EL (cell line): ENCODE measurements around the gene CDC37L1.
"Not testable (repeated sequence)": the region's sequence is repeated elsewhere in the genome, so short reads cannot be mapped to it uniquely, and the experiment has no call there.

ENCODE experiments used
- DNase-seq: peaks from one replicate; pipeline ENCODE4 v3.0.0-alpha.2; 2016

The CDC37L1 gene

DNA sequence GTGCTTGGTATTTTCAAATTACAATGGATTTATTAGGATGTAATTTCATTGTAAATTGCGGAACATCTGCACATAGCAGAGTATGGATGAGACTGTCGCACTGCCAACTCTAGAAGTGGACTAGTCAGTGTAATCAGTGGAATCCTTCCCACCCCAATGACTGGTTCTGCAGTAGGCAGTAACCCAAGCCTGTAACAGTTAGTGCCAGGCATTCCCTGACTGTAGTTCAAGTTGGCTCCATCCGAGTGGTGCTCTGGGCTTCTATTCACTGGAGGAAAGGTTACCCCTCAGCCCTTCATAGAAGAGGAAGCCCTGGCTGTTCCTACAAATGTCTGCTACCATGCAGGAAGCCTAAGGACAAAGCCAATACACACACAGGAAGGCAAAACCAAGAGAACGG lies 38.4 kb downstream of the CDC37L1 start:
- no peak for DNase-seq

DNA sequence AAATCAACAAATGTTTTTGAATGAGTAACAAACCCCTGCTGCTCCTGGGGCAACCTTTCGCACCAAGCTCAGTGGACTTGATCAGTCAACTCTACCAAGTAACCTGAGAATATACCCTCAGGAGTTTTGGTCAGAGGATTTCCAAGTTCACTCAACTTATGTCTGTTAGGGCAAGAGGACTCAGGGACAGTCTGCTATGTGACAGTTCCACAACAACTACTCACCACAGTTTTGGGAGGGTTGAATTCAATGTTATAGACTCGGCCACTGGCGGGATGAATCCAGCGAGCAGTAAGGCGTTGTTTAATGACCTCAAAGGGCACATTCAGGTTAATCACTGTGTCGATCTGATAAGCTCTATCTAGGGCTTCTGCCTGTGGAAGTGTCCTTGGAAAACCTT lies 39.5 kb downstream of the CDC37L1 start:
- no peak for DNase-seq

DNA sequence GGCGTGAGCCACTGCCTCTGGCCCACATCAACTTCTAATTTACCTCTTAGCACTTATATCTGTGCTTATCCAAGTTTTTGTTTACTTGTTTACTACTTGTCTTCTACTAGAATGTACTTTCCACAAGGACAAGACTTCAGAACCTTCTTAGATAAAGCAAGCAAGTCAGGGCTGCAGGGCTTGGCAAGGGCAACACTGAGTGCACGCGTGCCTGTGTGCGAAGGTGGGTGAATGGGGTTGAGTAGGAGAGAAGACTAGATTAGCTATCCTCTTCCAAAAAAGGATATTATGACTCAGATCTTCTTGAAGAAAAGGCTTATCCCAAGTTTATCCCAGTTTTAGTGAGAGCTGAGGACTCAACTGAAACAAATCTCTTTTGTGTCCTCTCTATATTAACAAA lies 42.4 kb downstream of the CDC37L1 start:
- no peak for DNase-seq

DNA sequence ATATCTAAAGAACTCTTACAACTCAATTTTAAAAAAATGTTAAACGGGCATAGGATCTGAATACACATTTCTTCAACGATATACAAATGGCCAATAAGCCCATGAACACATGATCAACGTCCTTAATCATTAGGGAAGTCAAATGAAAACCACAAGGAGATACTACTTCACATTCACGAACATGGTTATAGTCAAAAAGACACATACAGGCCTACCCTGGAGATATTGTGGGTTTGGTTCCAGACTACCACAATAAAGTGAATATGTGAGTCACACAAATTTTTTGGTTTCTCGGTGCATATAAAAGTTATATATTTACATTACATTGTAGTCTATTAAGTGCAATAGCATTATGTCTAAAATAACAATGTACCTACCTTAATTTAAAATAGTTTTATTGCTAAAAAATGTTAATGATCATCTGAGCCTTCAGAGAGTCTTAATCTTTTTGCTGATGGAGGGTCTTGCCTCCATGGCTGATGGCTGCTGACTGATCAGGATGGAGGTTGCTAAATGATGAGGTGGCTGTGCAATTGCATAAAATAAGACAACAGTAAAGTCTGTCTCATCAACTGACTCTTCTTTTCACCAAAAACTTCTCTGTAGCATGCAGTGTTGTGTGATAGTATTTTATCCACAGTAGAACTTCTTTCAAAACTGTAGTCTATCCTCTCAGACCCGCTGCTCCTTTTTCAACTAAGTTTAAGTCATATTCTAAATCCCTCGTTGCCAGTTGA lies 46.5 kb downstream of the CDC37L1 start:
- DNase-seq = no peak

DNA sequence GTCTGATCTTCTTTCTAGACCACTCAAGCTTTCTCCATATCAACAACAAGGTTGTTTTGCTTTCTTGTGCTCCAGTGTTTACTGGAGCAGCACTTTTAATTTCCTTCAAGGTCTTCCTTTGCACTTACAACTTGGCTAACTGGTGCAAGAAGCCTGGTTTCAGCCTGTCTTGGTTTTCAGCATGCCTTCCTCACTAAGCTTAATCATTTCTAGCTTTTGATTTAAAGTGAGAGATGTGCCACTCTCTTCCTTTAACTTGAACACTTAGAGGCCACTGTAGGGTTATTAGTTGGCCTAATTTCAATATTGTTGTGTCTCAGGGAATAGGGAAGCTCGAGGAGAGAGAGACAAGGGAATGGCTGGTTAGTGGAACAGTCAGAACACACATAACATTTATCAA lies 48.2 kb downstream of the CDC37L1 start:
- no peak for DNase-seq

DNA sequence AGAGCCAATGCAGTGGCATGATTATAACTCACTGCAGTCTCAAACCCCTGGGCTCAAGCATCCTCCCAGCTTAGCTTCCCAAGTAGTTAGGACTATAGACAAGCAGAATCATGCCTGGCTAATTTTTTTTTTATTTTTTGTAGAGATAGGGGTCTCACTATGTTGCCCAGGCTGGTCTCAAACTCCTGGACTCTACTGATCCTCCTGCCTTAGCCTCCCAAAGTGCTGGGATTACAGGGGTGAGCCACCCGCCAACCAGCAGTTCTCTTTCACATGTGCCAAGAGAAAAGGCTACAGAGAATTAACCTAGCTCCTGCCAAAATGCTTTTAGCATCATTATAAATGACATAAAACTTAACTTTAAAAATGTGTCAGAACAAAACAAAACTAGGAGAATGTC lies 53.5 kb downstream of the CDC37L1 start:
- DNase-seq = no peak

DNA sequence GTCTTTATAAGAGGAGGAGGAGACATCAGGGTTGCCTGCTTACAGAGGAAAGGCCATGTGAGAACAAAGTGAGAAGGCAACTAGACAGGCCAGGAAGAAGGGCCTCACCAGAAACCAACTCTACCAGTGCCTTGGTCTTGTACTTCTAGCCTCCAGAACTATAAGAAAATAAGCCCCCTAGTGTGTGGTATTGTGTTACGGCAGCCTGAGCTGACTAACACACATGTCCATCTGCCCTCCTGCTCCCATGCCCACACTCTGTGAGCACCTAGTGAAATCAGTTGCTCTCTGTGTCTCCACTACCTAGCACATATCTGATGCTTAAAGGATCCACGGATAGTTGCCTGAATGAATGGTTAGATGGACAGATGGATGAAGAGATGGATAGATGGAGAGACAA lies 54.8 kb downstream of the CDC37L1 start:
- DNase-seq = no peak

DNA sequence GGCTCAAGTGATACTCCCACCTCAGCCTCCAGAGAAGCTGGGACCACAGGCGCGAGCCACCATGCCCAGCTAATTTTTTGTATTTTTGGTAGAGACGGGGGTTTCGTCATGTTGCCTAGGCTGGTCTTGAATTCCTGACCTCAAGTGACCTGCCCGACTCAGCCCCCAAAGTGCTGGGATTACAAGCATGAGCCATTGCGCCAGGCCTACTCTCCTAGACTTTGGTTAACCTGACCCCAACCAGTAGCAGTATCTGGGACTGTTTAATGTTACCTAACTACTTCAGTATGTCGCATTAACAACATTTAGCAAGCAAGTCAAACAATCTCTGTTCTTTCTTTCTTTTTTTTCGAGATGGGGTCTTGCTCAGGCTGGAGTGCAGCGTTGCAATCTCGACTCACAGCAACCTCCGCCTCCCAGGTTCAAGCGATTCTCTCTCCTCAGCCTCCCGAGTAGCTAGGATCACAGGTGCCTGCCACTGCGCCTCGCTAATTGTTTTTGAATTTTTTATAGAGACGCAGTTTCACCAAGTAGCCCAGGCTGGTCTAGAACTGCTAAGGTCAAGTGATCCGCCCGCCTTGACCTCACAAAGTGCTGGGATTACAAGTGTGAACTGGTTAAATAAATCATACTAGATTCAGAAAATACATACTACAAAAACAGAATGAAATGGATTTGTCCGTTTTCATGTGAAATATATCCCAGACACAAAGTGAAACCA lies 59.7 kb downstream of the CDC37L1 start:
- no peak for DNase-seq

DNA sequence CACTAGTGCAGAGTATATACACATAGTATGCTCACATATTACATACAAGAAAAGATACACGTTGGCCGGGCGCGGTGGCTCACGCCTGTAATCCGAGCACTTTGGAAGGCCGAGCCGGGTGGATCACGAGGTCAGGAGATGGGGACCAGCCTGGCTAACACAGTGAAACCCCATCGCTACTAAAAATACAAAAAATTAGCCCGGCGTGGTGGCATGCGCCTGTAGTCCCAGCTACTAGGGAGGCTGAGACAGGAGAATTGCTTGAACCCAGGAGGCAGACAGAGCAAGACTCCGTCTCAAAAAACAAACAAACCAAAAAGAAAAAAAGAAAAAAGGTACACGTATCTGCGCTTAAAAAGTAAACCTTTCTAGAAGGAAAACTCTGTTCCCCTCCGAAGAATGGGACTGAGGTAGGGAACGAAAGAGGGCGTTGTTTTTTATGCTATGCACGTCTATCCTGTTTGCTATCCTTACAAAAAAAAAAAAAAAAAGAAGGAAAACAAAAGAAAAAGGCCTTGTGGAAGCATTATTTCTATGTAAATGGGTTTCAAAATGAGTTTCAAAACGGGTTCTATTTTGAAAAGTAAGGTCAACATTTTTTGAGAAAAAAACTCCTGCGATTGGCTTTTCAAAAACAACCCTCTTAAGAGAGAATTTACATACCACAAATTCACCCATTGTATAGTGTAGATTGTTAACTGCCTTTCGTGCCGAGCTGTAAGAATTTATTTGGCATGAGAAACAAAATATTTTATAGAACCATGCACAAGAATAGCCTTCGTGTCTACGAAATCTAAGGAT lies 60.4 kb downstream of the CDC37L1 start:
- DNase-seq = peak; percentile 21

DNA sequence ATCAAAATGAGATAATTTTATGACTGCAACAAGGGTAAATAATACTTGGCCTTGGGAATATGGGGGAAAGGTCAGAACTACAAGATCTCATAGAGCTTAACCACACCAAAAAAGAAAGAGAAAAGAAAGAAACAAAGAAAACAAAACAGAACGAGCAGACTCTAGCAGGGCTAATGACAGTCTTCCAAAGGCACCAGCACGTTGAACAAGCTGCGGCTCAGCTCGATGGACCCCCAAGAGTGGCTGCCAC lies 60.9 kb downstream of the CDC37L1 start:
- DNase-seq = no peak

DNA sequence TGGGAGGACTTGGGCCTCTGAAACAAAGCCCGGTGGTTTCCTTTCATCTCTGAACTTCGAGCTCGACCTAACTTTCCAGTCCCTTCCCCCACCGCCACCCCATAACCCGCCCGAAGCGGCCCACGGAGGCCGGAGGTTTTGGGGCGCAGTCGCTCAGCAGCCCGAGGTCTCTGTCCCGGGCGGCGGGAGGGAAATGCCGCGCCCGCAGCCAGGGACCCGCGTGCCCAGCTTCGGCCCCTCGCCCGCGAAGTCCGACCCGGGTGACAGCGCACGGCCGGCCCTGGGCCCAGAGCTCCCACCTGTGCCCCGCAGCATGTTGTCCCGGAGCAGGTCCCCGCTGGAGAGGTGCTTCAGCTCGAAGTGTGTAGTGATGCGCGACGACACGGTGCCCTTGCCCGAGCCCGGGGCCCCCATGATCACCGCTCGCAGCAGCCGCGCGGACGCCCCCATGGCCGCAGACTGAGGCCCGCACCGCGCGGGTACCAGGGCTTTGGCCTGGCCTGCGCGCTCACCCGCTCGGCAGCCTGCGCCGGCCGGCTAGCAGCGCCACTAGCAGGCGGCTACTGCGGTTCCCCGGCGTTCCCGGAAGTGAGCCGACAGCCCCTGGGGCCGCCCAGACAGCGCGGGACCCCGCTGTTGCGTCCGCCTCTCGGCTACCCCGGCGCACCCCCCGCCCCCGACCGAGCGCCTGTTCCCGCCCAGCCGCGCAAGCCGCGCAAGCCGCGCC lies 61.4 kb downstream of the CDC37L1 start, which contains the start of gene AK3:
TSS of gene AK3 (minus strand) at position 565 of the 727 bp plus-strand sequence. CDS start at position 450, 115 bp downstream.
- DNase-seq = peak; percentile 90

DNA sequence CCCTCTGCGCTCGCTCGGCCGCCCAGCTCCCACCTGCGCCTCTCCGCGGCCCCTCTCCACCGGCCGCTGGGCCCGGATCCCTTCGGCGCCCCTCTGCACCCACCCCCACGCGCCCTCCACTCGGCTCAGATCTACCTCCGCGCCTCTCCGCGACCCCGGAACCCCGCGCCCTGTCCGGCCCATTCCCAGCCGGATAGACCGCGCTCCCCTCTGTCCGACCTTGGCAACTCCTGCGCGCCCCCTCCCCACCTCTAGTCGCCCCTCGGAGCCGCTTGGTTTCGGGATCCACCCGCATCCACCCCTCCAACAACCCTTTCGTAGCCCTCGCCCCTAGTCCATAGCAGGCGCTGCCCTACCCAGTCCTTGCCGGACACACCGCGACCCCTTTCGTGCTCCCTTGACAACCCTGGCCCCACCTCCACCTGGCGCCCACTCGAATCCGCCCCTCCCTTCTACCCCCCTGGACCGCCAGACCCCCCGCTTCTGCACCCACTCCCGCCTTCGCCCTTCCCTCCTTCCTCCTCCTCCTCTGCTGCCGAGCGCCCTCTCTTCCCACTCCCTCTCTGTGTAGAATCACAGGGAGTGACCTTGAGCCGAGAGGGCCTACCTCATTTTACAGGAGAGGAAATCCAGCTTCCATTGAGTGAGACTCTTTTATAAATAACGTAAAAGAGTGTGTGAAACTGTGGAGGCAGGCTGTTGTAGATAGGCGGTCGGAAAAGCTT lies 62.2 kb downstream of the CDC37L1 start:
- peak; percentile 15 for DNase-seq

DNA sequence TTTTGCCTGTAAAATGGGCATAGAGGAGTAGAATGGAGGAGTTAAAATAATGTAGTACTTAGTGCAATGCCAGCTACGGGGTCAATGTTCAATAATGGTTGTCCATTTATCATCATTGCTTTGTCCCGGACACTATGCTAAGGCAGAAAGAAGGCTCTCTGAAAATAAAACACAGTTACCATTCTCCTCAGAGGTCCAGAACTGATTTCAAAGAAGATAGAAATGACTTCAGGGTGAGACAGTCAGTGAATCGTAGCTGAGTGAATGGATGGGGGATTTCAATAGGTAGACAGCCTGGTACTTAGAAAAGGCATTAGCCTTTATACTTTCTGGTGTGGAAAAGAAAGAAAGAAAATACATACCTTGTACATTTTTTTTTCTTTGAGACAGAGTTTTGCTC lies 62.9 kb downstream of the CDC37L1 start:
- peak; percentile 9 for DNase-seq

DNA sequence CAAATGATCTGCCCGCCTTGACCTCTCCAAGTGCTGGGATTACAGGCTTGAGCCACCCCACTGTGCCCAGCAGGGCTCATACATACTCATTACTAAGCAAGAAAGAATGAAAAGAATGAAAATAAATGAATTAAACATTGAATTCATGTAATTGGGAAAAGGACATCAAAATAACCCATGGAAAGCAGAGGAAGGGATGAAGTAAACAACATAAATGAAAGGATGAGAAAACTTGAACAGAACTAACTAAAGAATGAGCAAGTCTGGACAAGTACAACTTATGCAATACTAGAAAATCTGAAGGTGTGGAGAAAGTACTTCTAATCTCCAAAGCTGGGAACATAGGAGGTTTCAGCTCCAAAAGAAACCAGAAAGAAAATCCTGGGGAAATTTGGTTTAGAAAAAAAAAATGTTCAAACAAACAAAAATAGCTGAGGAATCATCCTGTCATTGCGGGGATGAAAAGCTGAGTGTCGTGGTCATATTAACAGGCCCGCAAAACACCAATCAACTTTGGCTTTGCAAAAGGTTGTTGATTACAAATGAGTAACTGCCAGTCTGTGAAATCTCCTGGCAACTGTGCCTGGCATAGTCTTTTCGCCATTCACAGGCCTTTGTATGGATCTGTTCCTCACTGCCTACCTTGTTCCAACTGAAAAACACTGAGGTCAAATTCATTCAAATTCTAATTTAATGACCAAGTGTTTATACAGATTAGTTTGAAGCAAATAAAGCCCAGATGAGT lies 63.9 kb downstream of the CDC37L1 start:
- DNase-seq = peak; percentile 37

DNA sequence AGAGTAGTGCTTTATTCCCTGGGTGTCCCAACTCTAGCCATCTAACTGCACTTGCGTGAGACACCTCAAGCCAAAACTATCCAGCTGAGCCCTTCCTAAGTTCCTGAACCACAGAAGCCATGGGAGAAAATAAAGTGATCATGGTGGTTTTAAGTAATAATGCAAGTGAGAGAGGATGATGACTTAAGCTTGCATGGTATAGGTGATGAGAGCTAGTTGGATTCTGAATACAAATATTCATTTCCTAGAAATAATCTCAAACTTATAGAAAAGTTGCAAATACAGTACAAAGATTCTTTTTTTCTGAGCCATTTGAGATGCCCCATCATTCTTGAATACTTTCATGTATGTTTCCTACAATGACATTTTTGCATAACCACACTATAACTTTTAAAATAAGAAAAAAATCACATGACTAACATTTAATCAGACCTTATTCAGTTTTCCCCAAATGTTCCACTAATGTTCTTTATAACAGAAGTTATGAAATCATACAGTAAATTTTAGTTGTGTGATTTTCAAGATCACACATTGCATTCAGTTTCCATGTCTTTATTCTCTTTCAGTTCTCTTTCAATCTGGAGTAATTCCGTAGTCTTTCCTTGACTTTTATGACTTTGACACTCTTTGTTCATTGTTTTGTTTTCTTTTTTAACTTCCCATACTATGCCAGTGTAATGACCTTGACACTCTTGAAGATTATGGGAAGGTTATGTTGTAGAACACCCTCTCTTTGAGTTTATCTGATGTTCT lies 67.1 kb downstream of the CDC37L1 start:
- no peak for DNase-seq

DNA sequence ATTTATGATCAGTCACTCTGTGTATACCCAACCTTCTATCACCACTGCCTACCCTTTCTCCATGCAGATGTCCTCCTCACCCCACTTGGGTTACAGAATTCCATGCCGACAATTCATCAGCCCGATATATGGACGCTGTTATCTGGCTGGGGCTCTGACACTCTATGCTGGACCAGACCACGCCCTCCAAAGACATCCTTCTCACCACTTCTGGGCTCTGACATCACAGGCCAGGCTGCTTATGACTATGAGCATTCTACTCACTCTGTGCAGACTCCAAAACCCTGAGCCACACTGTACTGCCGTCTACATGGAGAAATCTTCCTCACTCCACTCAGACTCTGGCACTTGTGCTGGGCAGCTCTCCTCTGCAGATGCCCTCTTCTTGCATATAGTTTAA lies 69.2 kb downstream of the CDC37L1 start:
- DNase-seq = peak; percentile 15

DNA sequence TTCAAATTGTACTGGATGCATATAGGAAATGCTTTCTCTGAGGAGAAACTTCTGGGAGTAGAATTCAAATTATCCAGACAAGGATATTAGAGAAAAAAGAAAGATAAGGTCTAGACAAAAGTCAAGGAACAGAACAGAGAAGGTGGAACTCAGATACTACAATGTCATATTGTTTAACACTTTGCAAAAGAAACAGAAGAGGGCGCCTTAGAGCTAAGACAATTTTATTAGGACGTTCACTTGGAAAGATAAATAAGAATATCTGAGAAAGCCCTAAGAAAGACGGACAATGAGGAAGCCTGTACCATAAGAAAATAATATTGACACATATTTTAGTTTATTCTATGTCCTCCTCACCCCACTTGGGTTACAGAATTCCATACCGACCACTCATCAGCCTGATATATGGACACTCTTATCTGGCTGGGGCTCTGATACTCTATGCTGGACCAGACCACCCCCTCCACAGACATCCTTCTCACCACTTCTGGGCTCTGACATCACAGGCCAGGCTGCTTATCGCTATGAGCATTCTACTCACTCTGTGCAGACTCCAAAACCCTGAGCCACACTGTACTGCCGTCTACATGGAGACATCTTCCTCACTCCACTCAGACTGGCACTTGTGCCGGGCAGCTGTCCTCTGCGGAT lies 70.8 kb downstream of the CDC37L1 start:
- peak; percentile 55 for DNase-seq

DNA sequence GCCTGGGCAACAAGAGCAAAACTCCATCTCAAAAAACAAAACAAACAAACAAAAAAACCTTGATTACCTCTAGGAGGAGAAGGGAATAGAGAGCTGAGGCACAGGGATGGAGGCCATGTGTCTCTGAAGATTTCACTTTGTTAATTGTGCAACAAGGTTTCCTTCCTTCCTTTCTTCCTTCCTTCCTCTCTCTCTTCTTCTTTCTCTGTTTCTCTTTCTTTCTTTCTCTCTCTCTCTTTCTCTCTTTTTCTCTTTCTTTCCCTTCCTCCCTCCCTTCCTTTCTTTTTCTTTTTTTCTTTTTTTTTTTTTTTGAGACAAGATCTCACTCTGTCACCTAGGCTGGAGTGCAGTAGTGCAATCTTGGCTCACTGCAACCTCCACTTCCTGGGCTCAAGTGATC lies 75.2 kb downstream of the CDC37L1 start:
- DNase-seq = not testable (repeated sequence)

DNA sequence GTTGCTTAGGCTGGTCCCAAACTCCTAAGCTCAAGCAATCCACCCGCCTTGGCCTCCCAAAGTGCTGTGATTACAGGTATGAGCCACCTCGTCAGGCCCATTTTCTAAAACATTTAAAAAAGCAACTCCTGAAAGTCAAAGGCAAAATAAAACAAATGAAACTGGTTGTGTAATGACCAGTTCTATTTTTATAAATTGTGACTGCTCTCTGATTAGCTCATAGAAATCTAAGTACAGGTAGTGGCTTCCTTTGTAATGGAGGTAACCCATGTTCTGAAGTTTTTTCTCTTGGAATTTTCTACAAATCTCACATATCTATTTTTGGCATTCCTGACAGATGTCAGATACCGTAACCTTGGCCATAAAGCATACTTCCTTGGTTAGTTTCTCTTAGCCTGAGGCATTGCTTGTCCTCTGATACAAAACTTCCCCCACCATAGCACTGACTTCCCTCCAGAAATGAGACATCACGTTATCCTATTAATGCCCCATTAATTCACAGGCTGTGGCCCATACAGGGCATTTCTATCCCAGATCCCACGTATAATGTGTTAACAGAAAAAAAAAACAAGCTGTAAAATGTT lies 75.7 kb downstream of the CDC37L1 start:
- peak; percentile 65 for DNase-seq

DNA sequence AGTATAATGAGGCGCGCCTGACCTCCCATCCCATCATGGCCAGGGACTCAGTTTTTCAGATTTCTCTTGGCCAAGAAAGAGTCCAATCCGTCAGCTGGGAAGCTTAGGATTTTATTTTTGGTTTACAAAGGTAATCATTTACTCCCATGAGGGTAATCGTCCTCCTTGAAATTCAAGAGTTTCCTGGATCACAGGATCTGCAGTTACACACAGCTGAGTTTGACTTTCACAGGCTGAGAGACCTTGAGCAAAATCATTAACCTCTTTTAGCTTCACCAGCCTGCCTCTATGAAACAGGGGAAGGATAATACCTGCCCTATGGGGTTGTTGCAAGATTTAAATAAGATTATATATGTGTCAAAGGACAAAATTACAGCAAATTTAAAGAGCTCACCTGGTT lies 77.1 kb downstream of the CDC37L1 start:
- DNase-seq = no peak
